ENCODE measurements around the gene FADS3.

FADS3 gene

DNA sequence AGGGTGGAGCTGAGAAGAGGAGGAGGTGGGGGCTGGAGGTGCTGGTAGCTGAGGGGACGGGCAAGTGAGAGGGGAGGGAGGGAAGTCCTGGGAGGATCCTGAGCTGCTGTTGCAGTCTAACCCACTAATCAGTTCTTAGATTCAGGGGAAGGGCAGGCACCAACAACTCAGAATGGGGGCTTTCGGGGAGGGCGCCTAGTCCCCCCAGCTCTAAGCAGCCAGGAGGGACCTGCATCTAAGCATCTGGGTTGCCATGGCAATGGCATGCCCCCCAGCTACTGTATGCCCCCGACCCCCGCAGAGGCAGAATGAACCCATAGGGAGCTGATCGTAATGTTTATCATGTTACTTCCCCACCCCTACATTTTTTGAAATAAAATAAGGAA lies 24.4 kb downstream of the FADS3 start:
- no peak overlapping the region for H3K27ac ChIP-seq (ENCODE audit: low read depth, low read length)
- no peaks in the 10 kb centered on the region for H3K79me2 ChIP-seq (ENCODE audit: control insufficient read depth, insufficient read depth, low read length, unreplicated experiment)
- no peaks in the 10 kb centered on the region for H3K36me3 ChIP-seq (ENCODE audit: insufficient read depth, low read length)
- H3K4me1 ChIP-seq (ENCODE audit: control insufficient read depth, insufficient read depth, low read length, unreplicated experiment) = peaks cover 12% of the 10 kb centered on the region
- no peak overlapping the region for H3K4me3 ChIP-seq (ENCODE audit: low read depth, low read length)
- H2AFZ ChIP-seq (ENCODE audit: low read length, unreplicated experiment) = no peak overlapping the region
- no peaks in the 10 kb centered on the region for H3K27me3 ChIP-seq (ENCODE audit: insufficient read depth, low read length)

DNA sequence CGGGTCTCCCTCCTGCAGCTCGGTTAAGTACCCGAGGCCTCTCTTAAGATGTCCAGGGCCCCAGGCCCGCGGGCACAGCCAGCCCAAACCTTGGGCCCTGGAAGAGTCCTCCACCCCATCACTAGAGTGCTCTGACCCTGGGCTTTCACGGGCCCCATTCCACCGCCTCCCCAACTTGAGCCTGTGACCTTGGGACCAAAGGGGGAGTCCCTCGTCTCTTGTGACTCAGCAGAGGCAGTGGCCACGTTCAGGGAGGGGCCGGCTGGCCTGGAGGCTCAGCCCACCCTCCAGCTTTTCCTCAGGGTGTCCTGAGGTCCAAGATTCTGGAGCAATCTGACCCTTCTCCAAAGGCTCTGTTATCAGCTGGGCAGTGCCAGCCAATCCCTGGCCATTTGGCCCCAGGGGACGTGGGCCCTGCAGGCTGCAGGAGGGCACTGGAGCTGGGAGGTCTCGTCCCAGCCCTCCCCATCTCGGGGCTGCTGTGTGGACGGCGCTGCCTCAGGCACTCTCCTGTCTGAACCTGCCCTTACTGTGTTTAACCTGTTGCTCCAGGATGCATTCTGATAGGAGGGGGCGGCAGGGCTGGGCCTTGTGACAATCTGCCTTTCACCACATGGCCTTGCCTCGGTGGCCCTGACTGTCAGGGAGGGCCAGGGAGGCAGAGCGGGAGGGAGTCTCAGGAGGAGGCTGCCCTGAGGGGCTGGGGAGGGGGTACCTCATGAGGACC lies 25.0 kb downstream of the FADS3 start:
- H3K27me3 ChIP-seq (ENCODE audit: insufficient read depth, low read length) = no peaks in the 10 kb centered on the region
- H3K79me2 ChIP-seq (ENCODE audit: control insufficient read depth, insufficient read depth, low read length, unreplicated experiment) = no peaks in the 10 kb centered on the region
- no peak overlapping the region for H3K4me3 ChIP-seq (ENCODE audit: low read depth, low read length)
- no peak overlapping the region for H2AFZ ChIP-seq (ENCODE audit: low read length, unreplicated experiment)
- H3K27ac ChIP-seq (ENCODE audit: low read depth, low read length) = no peak overlapping the region
- H3K4me1 ChIP-seq (ENCODE audit: control insufficient read depth, insufficient read depth, low read length, unreplicated experiment) = peaks cover 11% of the 10 kb centered on the region
- H3K36me3 ChIP-seq (ENCODE audit: insufficient read depth, low read length) = no peaks in the 10 kb centered on the region

DNA sequence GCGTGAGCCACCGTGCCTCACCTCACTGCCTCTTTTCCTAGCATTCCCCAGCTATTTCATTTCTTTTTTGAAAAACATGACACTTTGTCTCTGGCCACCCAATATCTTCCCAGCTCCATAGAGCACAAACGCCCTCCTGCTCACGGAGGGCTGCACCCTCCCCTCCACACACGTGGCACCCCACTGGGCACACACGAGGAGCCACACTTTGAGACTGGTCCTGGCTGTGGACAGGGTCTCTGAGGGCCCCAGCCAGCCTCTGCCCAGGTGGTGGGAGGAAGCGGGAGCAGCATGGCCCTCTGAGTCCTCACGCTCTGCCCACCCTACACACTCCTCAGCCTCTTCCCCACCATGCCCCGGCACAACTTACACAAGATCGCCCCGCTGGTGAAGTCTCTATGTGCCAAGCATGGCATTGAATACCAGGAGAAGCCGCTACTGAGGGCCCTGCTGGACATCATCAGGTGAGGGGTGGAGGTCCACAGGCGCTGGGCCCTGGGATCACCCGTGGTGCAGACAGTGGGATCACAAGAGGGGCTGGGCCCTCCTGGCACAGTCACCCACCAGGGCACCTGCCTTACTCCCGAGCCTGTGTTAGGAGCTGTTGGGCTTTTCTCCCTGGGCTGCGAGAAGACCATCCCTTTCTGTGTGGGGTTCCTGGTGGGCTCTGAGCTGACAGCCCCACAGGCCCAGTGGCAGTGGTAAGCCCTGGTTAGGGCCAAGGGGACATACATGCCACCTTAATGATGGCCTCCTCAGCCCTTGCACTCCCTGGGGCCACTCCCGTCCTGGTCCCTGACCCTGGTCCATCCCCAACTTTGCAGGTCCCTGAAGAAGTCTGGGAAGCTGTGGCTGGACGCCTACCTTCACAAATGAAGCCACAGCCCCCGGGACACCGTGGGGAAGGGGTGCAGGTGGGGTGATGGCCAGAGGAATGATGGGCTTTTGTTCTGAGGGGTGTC lies 26.2 kb downstream of the FADS3 start:
- Histone ChIP-seq H2AFZ (ENCODE audit: low read length, unreplicated experiment) (no peak overlapping the region), H3K79me2 (ENCODE audit: control insufficient read depth, insufficient read depth, low read length, unreplicated experiment) (no peaks in the 10 kb centered on the region), H3K4me3 (ENCODE audit: low read depth, low read length) (no peak overlapping the region), H3K27me3 (ENCODE audit: insufficient read depth, low read length) (no peaks in the 10 kb centered on the region), H3K36me3 (ENCODE audit: insufficient read depth, low read length) (no peaks in the 10 kb centered on the region), H3K4me1 (ENCODE audit: control insufficient read depth, insufficient read depth, low read length, unreplicated experiment) (no peaks in the 10 kb centered on the region), H3K27ac (ENCODE audit: low read depth, low read length) (no peak overlapping the region)

DNA sequence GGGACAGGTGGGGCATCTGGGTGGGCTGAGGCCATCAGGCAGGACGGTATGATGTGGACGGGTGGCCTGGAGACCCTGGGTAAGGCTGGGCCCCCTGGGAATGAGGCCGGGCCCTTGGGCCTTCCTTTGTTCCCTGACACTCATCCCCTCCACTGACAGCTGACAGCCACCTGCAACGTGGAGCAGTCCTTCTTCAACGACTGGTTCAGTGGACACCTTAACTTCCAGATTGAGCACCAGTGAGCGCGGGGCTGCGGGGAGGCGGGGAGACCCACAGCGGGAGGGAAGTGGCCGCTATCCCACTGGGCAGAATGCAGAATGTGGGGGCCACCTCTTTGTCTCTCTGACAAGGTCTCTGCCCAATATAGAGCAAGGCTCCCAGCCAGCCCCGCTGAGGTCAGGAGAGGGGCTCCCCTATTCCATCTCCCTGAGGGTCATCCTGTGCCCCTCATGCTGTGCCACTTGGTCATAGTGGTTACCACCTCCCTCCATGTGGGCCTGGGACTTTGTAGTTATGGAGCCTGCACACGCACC lies 27.7 kb downstream of the FADS3 start:
- Histone ChIP-seq H3K36me3 (ENCODE audit: insufficient read depth, low read length) (no peaks in the 10 kb centered on the region), H3K4me3 (ENCODE audit: low read depth, low read length) (no peak overlapping the region), H3K79me2 (ENCODE audit: control insufficient read depth, insufficient read depth, low read length, unreplicated experiment) (no peaks in the 10 kb centered on the region), H3K4me1 (ENCODE audit: control insufficient read depth, insufficient read depth, low read length, unreplicated experiment) (no peaks in the 10 kb centered on the region), H2AFZ (ENCODE audit: low read length, unreplicated experiment) (no peak overlapping the region), H3K27ac (ENCODE audit: low read depth, low read length) (no peak overlapping the region), H3K27me3 (ENCODE audit: insufficient read depth, low read length) (no peaks in the 10 kb centered on the region)

DNA sequence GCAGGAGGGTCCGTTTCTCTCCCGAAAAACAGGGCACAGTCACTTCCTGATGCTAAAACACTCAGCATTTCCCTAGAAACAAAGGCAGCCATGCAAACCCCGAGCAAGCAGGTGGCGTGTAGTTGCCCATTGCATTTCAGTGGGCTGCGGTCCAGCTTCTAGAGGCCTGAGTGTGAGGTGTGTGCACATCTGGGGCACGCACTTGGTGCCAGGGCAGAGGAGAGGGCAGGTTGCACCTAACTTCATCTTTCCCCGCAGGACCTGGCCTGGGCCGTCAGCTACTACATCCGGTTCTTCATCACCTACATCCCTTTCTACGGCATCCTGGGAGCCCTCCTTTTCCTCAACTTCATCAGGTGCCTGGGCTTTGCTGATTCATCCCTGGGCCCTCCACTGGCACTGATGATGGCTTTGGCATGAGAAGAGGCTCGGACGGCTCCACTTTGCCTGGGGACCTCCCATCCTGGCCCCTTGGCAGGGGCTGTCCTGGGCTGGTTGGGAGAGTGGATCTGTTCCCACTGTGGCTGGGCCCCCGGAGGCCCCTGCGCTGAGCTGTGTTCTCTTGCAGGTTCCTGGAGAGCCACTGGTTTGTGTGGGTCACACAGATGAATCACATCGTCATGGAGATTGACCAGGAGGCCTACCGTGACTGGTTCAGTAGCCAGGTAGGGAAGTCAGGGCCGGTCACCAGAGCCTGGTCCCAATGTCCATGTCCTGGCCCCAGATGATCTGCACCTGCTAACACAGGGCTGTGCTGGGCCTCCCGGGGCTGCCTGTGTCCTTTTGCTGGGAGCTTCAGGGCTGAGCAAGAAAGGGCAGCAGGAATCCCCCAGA lies 28.4 kb downstream of the FADS3 start:
- Histone ChIP-seq H3K79me2 (ENCODE audit: control insufficient read depth, insufficient read depth, low read length, unreplicated experiment) (no peaks in the 10 kb centered on the region), H3K4me1 (ENCODE audit: control insufficient read depth, insufficient read depth, low read length, unreplicated experiment) (no peaks in the 10 kb centered on the region), H3K27ac (ENCODE audit: low read depth, low read length) (no peak overlapping the region), H3K27me3 (ENCODE audit: insufficient read depth, low read length) (no peaks in the 10 kb centered on the region), H2AFZ (ENCODE audit: low read length, unreplicated experiment) (no peak overlapping the region), H3K4me3 (ENCODE audit: low read depth, low read length) (no peak overlapping the region), H3K36me3 (ENCODE audit: insufficient read depth, low read length) (no peaks in the 10 kb centered on the region)

DNA sequence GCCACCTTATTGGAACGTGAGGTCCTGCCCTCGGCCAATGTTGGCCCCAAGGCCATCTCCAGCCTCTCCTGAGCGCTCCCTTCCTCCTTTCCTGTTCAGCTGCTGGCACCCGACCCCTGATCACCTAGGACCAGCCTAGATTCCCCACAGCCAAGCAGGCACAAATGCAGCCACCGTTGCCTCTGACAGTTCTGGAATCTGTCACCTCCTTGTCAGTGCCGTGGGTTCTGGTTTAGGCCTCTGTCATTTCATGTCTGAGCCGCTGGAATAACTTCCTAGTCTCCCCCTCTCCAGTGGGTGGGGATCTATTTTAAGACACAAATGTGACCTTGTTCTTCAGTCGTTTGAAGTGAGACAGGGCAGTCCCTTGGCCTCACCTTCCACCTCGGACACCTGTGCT lies 29.7 kb downstream of the FADS3 start:
- H3K27ac ChIP-seq (ENCODE audit: low read depth, low read length) = no peak overlapping the region
- H3K27me3 ChIP-seq (ENCODE audit: insufficient read depth, low read length) = no peaks in the 10 kb centered on the region
- no peak overlapping the region for H2AFZ ChIP-seq (ENCODE audit: low read length, unreplicated experiment)
- no peaks in the 10 kb centered on the region for H3K36me3 ChIP-seq (ENCODE audit: insufficient read depth, low read length)
- no peaks in the 10 kb centered on the region for H3K4me1 ChIP-seq (ENCODE audit: control insufficient read depth, insufficient read depth, low read length, unreplicated experiment)
- no peak overlapping the region for H3K4me3 ChIP-seq (ENCODE audit: low read depth, low read length)
- no peaks in the 10 kb centered on the region for H3K79me2 ChIP-seq (ENCODE audit: control insufficient read depth, insufficient read depth, low read length, unreplicated experiment)

DNA sequence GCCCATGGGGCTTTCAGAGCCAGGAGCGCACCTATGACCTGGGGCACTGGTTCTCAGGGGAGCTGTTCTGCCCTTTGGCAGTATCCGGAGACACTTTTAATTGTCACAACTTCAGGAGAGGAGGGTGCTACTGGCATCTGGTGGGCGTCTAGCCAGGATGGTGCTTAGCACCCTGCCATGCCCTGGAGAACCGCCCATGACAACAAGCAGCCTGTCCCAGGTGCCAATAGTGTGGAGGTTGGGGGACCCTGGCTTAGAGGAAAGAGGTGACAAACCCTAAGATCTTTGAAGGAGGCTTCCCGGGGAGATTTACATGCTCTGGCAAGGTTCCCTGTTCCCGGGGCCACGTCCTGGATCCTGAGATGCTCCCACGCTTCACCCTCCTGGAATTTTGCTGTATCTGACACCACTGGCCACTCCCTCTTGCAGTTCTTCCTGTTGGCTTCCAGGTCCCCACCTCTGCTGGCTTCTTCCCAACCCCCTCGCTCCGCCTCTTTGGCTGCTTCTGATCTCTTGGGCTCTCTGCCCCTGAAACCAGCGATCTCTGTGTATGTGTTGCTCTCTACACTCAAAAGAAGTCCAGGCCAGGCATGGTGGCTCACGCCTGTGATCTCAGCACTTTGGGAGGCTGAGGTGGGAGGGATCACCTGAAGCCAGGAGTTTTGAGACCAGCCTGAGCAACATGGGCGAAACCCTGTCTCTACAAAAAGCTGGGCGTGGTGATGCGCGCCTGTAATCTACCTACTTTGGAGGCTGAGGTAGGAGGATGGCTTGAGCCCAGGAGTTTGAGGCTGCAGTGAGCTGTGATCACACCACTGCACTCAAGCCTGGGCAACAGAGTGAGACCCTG lies 31.1 kb downstream of the FADS3 start:
- Histone ChIP-seq H3K27me3 (ENCODE audit: insufficient read depth, low read length) (no peaks in the 10 kb centered on the region), H2AFZ (ENCODE audit: low read length, unreplicated experiment) (no peak overlapping the region), H3K36me3 (ENCODE audit: insufficient read depth, low read length) (no peaks in the 10 kb centered on the region)

DNA sequence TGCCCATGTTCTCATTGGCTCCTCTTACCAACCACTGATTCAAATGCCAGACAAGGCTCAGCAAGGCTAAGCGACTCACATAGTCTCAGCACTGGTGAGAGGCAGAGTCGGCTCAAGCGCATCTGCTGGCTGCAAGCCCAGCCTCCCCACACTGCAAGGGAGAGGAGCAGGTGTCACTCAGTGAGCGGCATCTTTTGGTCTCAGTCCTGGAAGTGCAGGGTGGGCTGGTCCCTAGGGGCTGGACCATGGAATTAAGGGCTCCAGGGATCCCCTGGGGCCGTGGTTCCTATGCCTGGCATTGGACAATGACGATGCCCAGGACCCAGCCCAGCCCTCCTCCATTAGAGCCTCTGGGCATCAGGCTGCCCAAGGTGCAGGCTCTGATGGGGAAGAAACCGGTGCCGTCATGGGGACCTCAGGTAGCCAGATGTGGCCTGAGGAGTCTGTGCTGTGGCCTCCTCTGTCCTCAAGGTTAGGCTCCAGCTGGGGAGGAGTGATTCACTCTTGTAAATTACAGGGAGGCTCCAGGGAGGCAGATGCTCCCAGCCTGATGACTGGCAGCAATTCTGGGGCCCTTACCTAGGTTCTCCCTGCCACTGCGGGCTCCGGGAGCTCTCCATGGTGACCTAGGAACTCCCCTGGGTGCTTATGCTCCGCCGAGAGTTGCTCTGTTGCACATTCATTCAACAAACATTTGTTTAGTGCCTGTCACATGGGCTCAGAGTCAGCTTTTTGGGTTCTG lies 35.2 kb downstream of the FADS3 start:
- no peaks in the 10 kb centered on the region for H3K79me2 ChIP-seq (ENCODE audit: control insufficient read depth, insufficient read depth, low read length, unreplicated experiment)

More for the DNA sequence above, 31.1 kb downstream of the FADS3 start:
- Histone ChIP-seq H3K79me2 (ENCODE audit: control insufficient read depth, insufficient read depth, low read length, unreplicated experiment) (no peaks in the 10 kb centered on the region), H3K4me1 (ENCODE audit: control insufficient read depth, insufficient read depth, low read length, unreplicated experiment) (no peaks in the 10 kb centered on the region), H3K4me3 (ENCODE audit: low read depth, low read length) (no peak overlapping the region), H3K27ac (ENCODE audit: low read depth, low read length) (no peak overlapping the region)

DNA sequence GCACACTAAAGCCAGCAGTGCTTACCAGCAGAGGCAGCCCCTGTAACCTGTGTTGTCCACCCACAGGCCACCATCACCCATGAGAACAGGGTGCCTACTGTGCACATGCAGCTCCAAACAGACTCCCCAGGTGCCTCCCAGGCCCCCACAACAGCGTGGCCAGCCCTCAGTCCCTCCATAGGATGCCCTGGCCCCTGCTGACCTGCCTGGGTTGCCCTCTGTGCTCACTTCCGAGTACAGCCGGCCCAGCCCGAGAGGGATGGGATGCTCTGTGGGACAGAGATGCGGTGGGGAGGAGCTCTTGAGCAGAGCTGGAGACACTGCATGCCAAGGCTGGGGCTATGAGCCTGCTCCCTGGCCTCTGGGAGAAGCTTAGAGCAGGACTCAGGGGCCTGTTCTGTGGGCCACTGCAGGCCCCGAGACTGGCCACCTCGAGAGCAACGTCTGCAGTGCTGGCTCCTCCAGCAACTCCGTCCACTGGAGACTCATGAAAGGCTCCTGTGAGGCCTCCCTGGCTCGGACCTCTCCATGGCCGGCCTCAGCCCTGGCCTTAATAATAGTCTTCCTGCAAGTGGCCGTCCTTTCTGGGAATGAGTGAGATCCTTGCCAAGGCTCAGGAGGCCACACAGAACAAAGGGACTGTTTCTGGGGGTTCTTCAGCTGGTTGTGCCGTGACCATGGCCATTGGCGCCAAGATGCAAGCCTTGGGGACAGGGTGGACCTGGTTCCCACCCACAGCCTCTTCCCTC lies 36.2 kb downstream of the FADS3 start:
- H3K4me1 ChIP-seq (ENCODE audit: control insufficient read depth, insufficient read depth, low read length, unreplicated experiment) = no peaks in the 10 kb centered on the region
- H3K79me2 ChIP-seq (ENCODE audit: control insufficient read depth, insufficient read depth, low read length, unreplicated experiment) = no peaks in the 10 kb centered on the region
- no peaks in the 10 kb centered on the region for H3K27me3 ChIP-seq (ENCODE audit: insufficient read depth, low read length)
- H3K36me3 ChIP-seq (ENCODE audit: insufficient read depth, low read length) = no peaks in the 10 kb centered on the region
- no peak overlapping the region for H2AFZ ChIP-seq (ENCODE audit: low read length, unreplicated experiment)
- H3K27ac ChIP-seq (ENCODE audit: low read depth, low read length) = no peak overlapping the region
- no peak overlapping the region for H3K4me3 ChIP-seq (ENCODE audit: low read depth, low read length)

More for the DNA sequence above, 35.2 kb downstream of the FADS3 start:
- Histone ChIP-seq H3K4me1 (ENCODE audit: control insufficient read depth, insufficient read depth, low read length, unreplicated experiment) (no peaks in the 10 kb centered on the region), H3K36me3 (ENCODE audit: insufficient read depth, low read length) (no peaks in the 10 kb centered on the region), H3K27me3 (ENCODE audit: insufficient read depth, low read length) (no peaks in the 10 kb centered on the region), H2AFZ (ENCODE audit: low read length, unreplicated experiment) (no peak overlapping the region), H3K4me3 (ENCODE audit: low read depth, low read length) (no peak overlapping the region), H3K27ac (ENCODE audit: low read depth, low read length) (no peak overlapping the region)

Measured in ACC112 (cell line).